Superior temporal gyrus (tissue), 1 donor: ENCODE measurements around the gene GP5.

Experiments used
- DNase-seq: peaks from one replicate; pipeline ENCODE4 v3.0.0-alpha.2; 2016; ENCODE audit errors: extremely low spot score

The GP5 gene

GRCh38 chr3:194399166-194399565, at the start of gene GP5:
GP5 (minus strand) TSS chr3:194399266; CDS start chr3:194398282, 984 bp downstream.
- no peak for DNase-seq

- no peak for DNase-seq
Observed at GRCh38 chr3:194447657-194448056, 48.6 kb upstream of the GP5 start.

GRCh38 chr3:194447161-194447560, 48.1 kb upstream of the GP5 start:
- no peak for DNase-seq

- DNase-seq, result no peak
Observed at GRCh38 chr3:194446754-194447153, 47.7 kb upstream of the GP5 start.

GRCh38 chr3:194446172-194446571, 47.1 kb upstream of the GP5 start:
- DNase-seq, result no peak

GRCh38 chr3:194443901-194444300, 44.8 kb upstream of the GP5 start:
- DNase-seq, result no peak

- DNase-seq, result no peak
Observed at GRCh38 chr3:194440756-194441155, 41.7 kb upstream of the GP5 start.

GRCh38 chr3:194439881-194440550, 41.0 kb upstream of the GP5 start:
- no peak for DNase-seq

GRCh38 chr3:194434503-194434902, 35.4 kb upstream of the GP5 start:
- DNase-seq, result no peak

- no peak for DNase-seq
Observed at GRCh38 chr3:194431554-194431953, 32.5 kb upstream of the GP5 start.

GRCh38 chr3:194425399-194425798, 26.3 kb upstream of the GP5 start:
- no peak for DNase-seq

- DNase-seq, result no peak
Observed at GRCh38 chr3:194424953-194425352, 25.9 kb upstream of the GP5 start.

GRCh38 chr3:194424373-194424772, 25.3 kb upstream of the GP5 start:
- DNase-seq, result no peak

GRCh38 chr3:194423317-194423716, 24.3 kb upstream of the GP5 start:
- DNase-seq, result no peak

GRCh38 chr3:194422188-194422587, 23.1 kb upstream of the GP5 start:
- no peak for DNase-seq

GRCh38 chr3:194418671-194419070, 19.6 kb upstream of the GP5 start:
- DNase-seq, result no peak

GRCh38 chr3:194407423-194407822, 8.4 kb upstream of the GP5 start:
- no peak for DNase-seq

- DNase-seq, result no peak
Observed at GRCh38 chr3:194405766-194406165, 6.7 kb upstream of the GP5 start.

GRCh38 chr3:194404365-194405140, 5.5 kb upstream of the GP5 start:
- DNase-seq, result peak; percentile 85

GRCh38 chr3:194401868-194402329, 2.8 kb upstream of the GP5 start:
- DNase-seq, result no peak

GRCh38 chr3:194401346-194401745, 2.3 kb upstream of the GP5 start:
- DNase-seq, result no peak

- DNase-seq, result no peak
Observed at GRCh38 chr3:194399874-194400411, 877 bp upstream of the GP5 start.

GRCh38 chr3:194397757-194398312, 1.2 kb downstream of the GP5 start:
- no peak for DNase-seq
